Measurements from ENCODE around the gene RRM2.

GRCh38 chr2:10094271-10094814 is 28.2 kb upstream of the RRM2 start:
- TF ChIP-seq CTCF (IDR thresholded peaks at IDR 0.05; ENCODE audit: poor library complexity), result no peak
- TF ChIP-seq EZH2phosphoT487 (IDR thresholded peaks at IDR 0.05; ENCODE audit: low read depth, severe bottlenecking, unreplicated experiment), result no peak
- TF ChIP-seq EZH2 (IDR thresholded peaks at IDR 0.05; ENCODE audit: borderline replicate concordance), result no peak
